ENCODE results near the gene PBLD.

The PBLD gene

DNA sequence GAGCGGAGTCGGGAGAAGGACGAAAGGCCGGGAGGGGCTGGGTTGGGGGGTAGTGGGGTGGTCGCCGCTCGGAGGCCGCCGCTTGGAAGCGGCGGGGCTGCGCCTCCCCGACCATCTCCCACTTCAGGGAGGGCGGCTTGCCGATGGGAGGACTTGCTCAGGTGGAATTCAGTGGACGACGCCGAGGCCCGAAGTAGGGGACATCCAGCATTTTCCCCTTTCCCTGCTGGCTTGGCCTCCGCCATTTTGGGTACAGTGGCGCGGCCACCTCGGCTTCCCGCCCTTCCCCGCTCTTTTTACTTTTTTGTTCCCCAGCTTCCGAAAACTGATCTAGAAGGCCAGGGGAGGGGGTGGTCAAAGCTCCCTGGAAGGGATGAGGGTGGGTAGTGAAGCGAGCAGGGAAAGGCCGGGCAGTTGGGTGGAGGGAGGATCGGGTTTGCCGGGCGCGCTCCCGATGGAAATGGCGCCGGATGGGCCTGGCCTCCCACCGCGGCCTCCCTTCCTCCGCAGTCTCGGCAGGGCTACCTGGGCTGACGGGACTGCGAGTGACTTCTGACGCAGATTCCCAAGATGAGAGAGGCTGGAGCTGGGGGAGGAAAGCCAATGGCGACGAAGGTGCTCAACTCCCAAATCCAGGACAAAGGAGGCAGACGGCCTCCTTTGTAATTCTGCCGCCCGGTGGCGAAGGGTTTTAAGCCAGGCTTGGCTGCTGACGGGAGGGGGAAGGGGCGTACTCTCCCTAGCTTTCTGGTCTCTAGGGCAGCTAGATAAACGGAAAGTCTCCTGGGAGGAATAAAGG, at the start of gene PBLD:
Gene PBLD, minus strand, starts transcription at position 670 of the 799 bp plus-strand sequence. CDS start 26,084 bp downstream, outside the sequence.
- peak; percentile 59 for DNase-seq

DNA sequence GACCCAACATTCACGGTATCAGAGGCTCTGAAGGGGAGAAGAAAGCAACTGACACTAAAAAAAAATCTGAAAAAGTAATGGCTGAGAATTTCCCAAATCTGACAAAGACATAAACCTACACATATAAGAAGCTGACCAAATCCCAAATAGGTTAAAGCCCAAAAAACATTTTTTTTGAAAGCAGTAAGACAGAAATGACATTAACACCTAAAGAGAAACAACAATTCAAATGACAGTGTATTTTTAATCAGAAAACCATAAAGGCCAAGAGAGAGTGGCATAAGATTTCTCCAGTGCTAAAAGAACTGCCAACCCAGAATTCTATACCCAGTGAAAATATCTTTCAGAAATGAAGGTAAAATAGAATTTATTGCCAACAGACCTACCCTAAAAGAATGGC, 38.9 kb upstream of the PBLD start:
- DNase-seq = no peak

DNA sequence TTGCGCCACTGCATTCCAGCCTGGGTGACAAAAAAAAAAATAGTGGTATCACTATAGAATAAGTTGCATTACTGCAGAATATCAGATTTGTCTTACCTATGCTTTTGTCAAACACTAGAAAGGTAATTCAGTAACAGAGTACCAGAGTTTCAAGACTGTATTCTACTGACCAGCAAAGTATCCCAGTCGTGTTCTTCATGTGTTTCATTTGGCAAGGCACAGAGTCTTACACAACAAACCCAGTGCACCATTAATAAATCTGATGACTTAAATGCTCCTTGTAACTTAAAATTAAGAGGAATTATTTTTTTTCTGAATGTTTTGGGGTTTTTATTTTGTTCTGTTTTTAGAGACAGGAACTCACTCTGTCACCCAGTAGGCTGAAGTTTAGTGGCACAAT, 34.4 kb upstream of the PBLD start:
- no peak for DNase-seq

DNA sequence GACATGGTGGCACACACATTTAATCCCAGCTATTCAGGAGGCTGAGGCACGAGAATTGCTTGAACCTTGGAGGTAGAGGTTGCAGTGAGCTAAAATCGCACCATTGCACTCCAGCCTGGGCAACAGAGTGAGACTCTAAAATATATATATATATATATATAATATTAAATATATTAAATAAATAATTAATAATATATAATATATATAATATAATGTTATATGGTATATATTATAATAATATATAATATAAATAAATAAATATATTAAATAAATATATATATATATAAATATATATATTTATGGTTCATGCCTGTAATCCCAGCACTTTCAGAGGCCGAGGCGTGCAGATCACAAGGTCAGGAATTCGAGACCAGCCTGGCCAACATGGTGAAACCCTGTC, 33.9 kb upstream of the PBLD start:
- DNase-seq = no peak

DNA sequence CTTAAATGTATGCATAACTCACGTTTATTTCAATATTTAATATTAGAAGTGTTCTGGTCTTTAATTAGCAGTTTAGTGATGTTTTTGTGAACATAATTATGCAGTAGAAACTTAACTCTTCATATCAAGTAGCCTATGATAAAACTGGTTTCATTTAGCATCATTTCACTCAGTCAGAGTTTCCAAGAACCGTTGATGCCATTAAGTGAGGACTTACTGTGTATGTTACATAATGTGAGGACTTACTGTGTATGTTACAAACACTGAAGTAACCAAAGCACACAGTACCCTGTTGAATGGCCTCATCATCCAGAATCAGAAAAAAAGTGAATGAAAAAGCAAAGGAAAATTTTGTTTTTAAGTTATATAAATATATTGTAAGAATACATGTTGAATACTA, 32.9 kb upstream of the PBLD start:
- DNase-seq = no peak

DNA sequence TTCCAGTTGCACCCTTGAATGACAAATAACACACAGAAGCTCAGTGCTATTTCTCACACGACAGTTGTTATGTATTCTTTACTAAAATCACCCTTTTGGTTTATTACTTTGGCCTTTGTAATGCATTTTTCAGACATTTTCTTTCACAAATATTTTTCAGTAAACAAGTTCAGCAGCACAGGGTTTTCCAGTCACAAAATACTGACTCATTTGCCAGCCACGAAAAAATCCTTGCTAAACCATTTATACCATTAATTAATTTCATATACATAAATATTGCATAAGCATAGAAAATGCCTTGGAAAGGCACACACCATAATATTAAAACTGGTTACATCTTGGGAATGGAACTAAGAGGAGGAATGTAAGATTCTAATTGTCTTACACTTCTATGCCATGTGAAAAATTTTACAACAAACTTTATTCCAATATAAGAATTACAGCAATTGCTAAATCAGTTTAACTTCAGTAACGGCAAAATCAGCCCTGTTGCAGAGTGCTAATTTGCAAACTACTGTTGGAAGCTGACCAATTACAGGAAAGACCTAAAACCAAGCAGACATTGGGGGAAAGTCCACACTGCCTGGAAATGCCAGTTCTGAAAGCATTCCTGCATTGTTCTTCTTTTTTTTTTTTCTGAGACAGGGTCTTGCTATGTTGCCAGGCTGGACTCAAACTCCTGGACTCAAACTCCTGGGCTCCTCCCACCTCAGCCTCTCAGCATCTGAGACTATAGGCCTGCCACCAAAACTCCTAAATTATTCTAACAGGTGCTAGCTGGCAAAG, 31.6 kb upstream of the PBLD start:
- no peak for DNase-seq

DNA sequence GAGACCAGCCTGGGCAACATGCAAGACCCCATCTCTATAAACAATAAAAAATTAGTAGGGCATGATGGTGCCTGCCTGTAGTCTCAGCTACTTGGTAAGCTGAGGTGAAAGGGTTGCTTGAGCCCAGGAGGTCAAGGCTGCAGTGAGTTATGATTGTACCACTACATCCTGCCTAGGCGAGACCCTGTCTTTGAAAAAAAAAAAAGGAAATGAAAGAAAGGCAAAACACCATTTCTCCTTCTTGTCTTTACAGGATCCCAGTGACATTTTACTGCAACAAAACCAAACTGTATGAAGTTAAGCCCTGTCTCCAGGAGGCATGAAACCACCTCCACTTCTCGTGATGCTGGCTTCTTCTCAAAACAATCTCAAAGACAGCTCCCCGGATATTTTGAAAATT, 29.9 kb upstream of the PBLD start:
- DNase-seq = no peak

DNA sequence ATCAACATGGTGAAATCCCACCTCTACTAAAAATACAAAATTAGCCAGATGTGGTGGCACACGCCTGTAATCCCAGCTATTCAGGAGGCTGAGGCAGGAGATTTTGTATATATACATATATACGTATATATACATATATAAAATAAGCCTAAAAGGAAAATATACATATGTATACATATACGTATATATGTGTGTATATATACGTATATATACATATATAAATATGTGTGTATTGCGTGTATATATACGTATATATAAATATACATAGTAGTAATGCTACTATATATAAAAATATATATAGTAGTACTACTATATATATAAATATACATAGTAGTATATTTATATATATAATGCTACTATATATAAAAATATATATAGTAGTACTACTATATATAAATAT, 26.5 kb upstream of the PBLD start:
- DNase-seq = no peak

DNA sequence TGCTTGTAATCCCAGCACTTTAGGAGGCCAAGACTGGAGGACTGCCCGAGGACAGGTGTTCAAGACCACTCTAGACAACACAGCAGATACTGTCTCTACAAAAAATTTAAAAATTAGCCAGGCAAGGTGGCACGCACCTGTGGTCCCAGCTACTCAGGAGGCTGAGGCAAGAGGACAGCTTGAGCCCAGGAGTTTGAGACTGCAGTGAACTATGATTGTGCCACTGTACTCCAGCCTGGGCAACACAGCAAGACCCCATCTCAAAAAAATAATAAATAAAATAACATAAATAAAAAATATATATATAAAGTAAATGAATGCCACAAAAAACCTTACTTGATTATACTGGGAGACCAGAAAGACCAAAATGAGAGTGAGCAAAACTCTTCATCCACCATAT, 20.8 kb upstream of the PBLD start:
- no peak for DNase-seq

DNA sequence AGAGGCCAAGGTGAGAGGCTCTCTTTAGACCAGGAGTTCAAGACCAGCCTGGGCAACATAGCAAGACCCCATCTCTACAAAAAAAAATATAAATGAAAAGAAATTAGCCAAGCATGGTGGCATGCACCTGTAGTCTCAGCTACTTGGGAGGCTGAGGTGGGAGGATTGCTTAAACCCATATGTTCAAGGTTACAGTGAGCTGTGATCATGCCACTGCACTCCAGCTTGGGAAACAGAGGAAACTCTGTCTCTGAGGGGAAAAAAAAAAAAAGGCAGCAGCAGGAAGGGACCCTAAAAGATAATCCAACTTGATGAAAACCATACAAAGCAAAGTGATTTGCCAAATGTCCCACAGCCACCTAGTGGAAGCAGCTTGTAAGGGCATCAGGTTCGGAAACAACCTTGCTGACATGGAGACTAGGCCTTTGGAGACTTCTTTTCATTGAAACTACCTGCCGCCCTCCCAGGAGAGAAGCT, 15.6 kb upstream of the PBLD start:
- peak; percentile 35 for DNase-seq

DNA sequence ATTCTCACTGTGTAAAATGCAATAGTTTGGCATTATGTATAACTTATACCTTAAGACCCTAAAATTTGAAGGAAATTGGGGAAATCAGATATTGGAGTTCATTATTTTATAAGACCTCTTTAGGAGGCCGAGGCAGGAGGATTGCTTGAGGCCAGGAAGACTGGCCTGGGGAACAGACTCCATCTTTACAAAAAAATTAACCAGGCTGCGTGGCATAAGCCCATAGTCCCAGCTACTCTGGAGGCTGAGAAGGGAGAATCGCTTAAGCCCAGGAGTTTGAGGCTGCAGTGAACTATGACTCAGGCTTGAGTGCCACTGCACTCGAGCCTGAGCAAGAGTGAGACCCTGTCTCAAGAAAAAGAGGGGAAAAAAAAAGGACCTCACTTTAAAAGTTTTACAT, 14.0 kb upstream of the PBLD start:
- no peak for DNase-seq

DNA sequence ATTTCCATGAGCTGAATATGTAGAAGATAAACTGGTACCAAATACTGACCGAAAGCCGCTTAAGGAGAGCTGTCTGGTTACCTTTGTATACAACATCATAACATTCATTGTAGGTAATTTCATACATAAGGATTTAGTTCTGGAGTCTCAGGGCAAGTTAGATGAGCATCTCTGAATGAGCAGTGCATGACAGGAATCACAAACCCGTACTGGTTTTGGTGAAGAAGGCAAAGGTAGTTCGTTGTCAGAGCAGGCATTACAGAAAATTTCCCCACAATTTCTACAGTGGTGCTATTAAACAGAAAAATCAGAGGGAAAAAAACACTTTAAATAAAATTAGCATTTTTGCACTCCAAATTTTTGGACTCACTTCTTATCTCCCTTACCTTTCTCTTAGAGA, 12.9 kb upstream of the PBLD start:
- DNase-seq = no peak

DNA sequence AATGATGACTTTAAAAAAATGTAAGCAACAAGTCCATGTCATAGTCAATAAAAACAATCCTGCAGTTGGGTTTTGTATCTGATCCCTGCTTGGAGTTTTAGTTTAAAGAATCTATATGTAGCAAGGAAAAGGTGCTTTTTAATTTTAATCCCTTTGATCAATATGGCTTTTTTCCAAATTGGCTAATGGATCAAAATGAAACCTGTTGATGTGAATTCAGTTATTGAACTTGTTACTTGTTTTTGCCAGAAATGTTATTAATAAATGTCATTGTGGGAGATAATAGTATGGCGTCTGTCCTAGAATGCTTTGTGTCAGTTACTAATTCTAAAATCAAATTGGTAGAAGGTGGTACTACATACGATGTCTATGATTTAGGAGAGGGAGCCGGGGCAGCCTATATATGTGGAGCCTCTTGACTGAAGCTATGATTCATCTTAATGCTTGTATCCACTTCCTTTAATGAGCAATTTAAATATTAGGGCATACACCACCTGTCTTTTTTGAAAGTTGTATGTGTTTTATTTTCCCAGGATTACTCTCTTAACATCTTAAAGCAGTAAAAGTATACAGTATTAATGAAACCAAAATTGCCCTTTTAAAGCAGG, 10.3 kb upstream of the PBLD start:
- DNase-seq = no peak

DNA sequence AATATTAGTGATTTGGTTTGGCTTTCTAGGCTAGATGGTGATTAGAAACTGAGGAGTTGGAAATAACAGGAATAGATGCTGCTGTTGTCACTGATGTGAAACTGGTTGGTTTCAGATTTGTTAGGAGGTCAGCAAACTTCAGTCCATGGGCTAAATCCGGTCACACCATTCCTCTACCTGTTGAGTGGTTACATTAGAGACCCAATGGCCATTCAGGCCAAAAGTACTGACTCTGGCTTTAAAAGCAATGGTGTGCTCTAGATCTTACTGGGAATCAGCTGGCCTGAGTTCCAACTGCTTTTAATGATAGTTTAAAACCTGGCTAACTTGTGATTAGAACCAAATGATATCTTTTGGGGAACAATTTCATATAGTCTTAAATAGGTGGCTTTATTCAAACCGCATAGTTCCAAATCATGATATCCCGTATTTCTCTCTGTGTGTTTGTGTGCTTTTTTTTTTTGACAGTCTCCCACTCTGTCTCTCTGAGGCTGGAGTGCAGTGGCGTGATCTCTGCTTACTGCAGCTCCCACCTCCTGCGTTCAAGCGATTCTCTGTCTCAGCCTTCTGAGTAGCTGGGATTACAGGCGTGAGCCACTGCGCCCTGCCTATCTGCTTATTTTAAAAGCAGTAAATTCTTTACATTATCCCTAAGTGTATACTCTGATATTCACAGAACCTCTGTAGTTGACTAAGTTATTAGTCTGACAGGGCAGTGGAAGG, 7.8 kb upstream of the PBLD start:
- DNase-seq = no peak

DNA sequence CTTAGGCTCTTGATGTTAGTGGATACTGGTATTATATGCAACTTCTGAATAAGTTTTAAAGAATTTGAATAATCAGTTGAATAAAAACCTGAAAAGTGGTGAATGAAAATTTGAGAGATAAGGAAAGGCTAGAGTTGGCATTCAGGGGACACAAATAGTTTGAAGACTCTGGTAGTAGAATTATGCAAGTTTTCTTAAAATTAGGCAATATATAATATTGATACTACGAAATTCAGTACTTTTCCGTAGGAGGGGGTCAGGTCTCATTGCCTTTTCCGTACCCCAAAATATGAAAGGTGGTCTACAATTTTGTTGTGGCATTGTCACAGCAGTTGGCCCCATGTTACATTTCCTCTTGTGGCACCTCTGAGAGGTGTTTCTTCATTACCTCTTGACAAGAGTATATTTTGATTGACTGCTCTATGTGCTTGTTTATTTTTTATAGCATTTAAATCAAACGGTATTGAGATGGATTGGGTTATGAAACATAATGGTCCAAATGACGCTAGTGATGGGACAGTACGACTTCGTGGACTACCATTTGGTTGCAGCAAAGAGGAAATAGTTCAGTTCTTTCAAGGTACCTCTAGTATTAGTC, 4.1 kb upstream of the PBLD start:
- no peak for DNase-seq

DNA sequence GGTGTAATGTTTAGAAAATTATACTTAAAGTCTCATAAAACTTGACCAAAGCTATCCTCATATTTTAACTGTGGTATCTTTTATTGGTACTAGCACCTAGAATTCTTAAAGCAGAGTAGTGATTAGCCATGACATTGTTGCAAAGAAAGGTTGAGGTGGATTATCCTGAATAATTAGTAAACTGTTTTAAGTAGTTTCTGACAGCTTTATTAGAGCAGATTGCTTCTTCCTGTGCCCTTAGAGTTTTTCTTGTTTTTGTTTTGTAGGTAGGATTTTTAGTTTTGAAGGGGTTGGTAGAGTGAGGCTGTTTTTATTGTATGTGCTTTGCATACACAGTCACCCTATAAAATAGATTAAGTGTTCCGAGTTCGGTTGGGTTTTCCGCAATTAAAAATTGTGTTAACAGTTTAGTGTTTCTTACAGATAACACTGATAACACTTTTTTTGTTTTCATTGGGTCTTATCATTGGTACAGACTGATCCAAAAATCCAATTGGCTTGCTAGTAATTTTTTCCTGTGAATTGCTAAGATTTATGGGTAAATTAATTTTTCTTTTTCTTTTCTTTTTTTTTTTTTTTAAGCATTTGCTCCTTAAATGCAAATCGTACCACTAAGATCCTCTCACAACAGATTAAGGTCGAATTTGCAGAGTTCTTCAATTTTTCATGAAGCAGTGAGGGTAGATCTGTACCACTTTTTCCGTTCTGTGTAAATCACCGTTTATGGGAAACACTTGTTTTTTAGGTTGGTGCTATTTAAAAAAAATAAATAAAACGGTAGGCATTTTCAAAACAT, 2.1 kb upstream of the PBLD start:
- DNase-seq = no peak

DNA sequence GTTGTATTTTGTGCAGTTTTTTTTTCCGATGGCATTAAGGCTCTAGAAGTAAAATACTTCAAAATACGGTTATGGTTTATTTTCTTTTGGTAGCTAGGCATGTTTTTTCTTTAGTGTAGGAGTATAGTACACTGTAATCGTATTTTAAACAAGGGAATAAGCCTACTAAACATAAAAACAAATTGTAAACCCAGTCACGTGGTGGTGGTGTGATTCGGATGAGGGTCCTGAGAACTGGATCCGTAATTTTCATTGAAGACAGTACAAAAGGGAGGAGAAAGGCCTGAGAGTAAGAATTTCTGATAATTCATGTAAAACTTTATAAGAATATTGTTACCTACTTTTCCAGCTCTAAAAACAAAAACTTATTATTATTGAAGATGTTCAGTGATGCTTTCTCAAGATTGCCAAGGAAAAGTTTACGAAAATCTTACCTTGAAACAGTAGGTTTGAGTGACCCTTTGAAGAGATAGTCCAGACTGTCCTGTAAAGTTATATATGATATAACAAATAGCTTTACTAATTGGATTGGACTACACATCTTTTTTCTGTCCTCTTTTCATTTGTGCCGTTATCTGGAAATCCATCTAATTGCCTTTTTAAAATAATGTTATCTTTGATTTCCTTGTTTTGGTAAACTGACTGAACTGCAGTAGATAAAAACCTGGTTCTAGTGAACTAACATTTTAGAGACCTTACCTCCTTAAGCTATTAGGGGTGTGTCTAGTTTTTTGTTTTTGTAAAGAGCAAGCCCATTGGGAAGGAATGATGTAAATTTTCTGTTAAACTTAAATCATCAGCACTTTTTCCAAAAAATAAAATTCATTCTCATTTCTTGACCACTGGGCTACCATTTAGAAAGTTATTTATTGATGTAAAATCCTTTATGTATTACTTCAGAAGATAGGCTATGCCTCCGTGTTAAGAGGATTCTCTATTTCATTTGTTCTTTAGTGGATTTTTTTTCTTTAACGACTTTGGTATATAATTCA, 1.0 kb upstream of the PBLD start:
- no peak for DNase-seq

DNA sequence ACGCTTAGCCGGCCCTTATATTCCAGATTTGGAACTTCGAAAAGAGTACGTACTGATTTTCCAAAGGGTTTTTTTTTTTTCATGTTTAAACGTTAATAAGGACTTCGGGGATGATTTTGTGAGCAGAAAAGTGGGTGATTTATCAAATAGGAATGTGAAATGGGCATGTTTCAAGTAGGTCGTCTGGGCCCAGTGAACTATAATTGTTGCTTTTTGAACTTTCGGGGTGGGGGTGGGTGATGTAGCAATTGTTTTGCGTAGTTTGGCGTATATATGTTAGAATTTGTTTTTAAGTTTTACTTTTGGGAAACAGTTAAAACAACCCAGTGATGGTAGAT, 299 bp upstream of the PBLD start:
- DNase-seq = no peak

DNA sequence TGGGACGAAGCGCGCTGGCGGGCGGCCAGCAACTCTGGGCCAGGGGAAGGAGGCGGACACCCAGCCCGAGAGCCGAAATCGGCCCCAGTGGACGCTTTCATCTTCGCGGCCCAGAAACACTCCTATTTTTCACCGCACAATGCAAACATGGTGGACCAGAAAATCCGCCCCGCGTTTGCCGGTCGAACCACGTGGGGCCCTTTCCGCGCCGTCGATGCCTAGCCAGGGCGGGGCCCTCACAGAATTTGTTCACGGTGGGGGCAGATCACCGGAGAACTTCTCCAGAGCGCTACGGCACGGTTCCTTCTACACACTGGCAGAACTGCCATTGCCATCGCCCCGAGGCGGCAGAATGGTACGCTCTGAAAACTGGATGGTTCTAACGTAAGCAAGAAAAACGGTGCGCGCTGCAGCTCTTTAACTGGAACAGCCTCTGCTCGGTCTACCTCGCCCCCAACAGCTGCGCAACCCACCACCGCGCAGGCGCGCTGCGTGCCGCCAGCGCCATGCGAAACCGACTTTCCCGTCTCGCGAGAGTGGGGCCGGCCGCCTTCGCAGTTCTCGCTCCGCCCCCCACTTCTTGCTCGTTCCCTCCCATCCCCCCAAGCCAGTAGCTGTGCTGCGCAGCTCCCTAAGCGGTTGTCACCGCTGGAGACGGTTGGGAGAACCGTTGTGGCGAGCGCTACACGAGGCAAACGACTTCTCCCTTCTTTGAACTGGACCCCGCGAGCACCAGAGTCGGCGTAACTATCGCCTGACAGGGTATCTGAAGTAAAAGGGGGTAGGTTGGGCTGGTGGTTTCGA, 1.1 kb downstream of the PBLD start, which contains the start of gene HNRNPH3:
Gene HNRNPH3, plus strand, starts transcription at position 610 of the 804 bp plus-strand sequence. CDS start 5,158 bp downstream, outside the sequence.
- DNase-seq = peak; percentile 98

All from CD4-positive, alpha-beta T cell treated with Interferon gamma for 1 hour (primary cell).